A549 (cell line): ENCODE results near the gene JAZF1. TPM values are rescaled to one million over a fixed set of nuclear protein-coding genes. Genes with fewer than 3 reads are reported as not detected.

Experiments
- ATAC-seq, 2 experiments: fragments of 200-7000 bp in 1 of 2; fragments of >200 bp in 1 of 2; cut with Nextera tagmentation in 1 of 2; cut with Tn5 transposase in 1 of 2; 3 replicates each; pipeline versions ENCODE4 v1.8.0 to v1.9.1; 2018 to 2020; ENCODE audit warnings: mild to moderate bottlenecking in 1 of 2, moderate library complexity in 1 of 2
- CTCF ChIA-PET: fragments of 300-600 bp; sonication (Branson Sonifier 250); formaldehyde crosslinking; extraction: SDS; loops from one replicate; lab custom pipeline; 2021; ENCODE audit warnings: antibody characterized with exemption, inconsistent platforms; lab: Yijun Ruan, JAX
- POLR2A ChIA-PET: fragments of 350-600 bp; formaldehyde crosslinking; extraction: SDS; loops from one replicate; lab custom pipeline; 2021; ENCODE audit warnings: antibody characterized with exemption, inconsistent platforms; lab: Yijun Ruan, JAX
- DNase-seq, 2 experiments: peaks; one replicate each; pipeline versions ENCODE4 v3.0.0 to v3.0.0-alpha.2; 2011 to 2016; ENCODE audit warnings: low read depth in 1 of 2, low spot score in 1 of 2
- FAIRE-seq: peaks from 2 replicates; lab custom pipeline; 2011; peaks lifted over from hg19 to GRCh38; lab: Jason Lieb, UNC
- H3K27ac ChIP-seq, 2 experiments: fragments of >200 bp; sonication (Bioruptor Twin); formaldehyde crosslinking; 3 replicates each; pipeline ENCODE4 v1.5.1; 2016 to 2017
- H3K4me1 ChIP-seq: fragments of >200 bp; sonication (Bioruptor Twin); formaldehyde crosslinking; 3 replicates; pipeline ENCODE4 v1.6.1; 2016
- H3K4me2 ChIP-seq: fragments of >200 bp; sonication (Bioruptor Twin); formaldehyde crosslinking; 3 replicates; pipeline ENCODE4 v1.6.1; 2016
- H3K4me3 ChIP-seq: fragments of >200 bp; sonication (Bioruptor Twin); formaldehyde crosslinking; 3 replicates; pipeline ENCODE4 v1.5.1; 2016
- H3K9me3 ChIP-seq: fragments of >200 bp; sonication (Bioruptor Twin); formaldehyde crosslinking; 3 replicates; pipeline ENCODE4 v1.6.1; 2016
- BHLHE40 ChIP-seq: IDR thresholded peaks from 2 replicates; pipeline ENCODE4 v1.6.1; 2012; ENCODE audit warnings: low read depth, low read length, inconsistent platforms
- CBX8 ChIP-seq: fragments of 200-600 bp; sonication (generic); IDR thresholded peaks from 2 replicates; pipeline ENCODE4 v1.6.1; 2016
- CEBPB ChIP-seq, 2 experiments: fragments of >200 bp in 1 of 2; sonication (Bioruptor Twin) in 1 of 2; formaldehyde crosslinking in 1 of 2; IDR thresholded peaks; 2 replicates each; pipeline ENCODE4 v1.6.1; 2012 to 2016
- CHD4 ChIP-seq: fragments of 200-600 bp; sonication (generic); IDR thresholded peaks from 2 replicates; pipeline ENCODE4 v1.6.1; 2016; ENCODE audit warnings: antibody characterized with exemption, mild to moderate bottlenecking, borderline replicate concordance
- EHF ChIP-seq: fragments of 250-450 bp; sonication (Bioruptor Pico); IDR thresholded peaks from 2 replicates; pipeline ENCODE4 v1.5.0; 2020; ENCODE audit warnings: mild to moderate bottlenecking
- EHMT2 ChIP-seq: fragments of 200-600 bp; sonication (generic); IDR thresholded peaks from 2 replicates; pipeline ENCODE4 v1.6.1; 2016; ENCODE audit warnings: antibody characterized with exemption, low read depth, mild to moderate bottlenecking, moderate library complexity
- EP300 ChIP-seq, 2 experiments: fragments of >200 bp; sonication (Bioruptor Twin); formaldehyde crosslinking; IDR thresholded peaks; 2 replicates in 1 of 2; 3 replicates in 1 of 2; pipeline ENCODE4 v1.6.1; 2016 to 2017
- ESRRA ChIP-seq: fragments of 150-350 bp; IDR thresholded peaks from 2 replicates; pipeline ENCODE4 v1.6.1; 2014; ENCODE audit warnings: mild to moderate bottlenecking, low read length, borderline replicate concordance
- FOSB ChIP-seq: fragments of 250-450 bp; sonication (Bioruptor Pico); IDR thresholded peaks from 2 replicates; pipeline ENCODE4 v1.5.0; 2020; ENCODE audit warnings: mild to moderate bottlenecking, moderate library complexity
- FOXS1 ChIP-seq: fragments of 250-450 bp; sonication (Bioruptor Pico); IDR thresholded peaks from 2 replicates; pipeline ENCODE4 v1.5.0; 2020; ENCODE audit warnings: mild to moderate bottlenecking, moderate library complexity
- HDAC2 ChIP-seq: fragments of 200-600 bp; sonication (generic); IDR thresholded peaks from 2 replicates; pipeline ENCODE4 v1.6.1; 2016
- HOXA7 ChIP-seq: fragments of 250-450 bp; sonication (Bioruptor Pico); IDR thresholded peaks from 2 replicates; pipeline ENCODE4 v1.5.0; 2020; ENCODE audit warnings: mild to moderate bottlenecking, moderate library complexity
- HOXB5 ChIP-seq: fragments of 250-450 bp; sonication (Bioruptor Pico); IDR thresholded peaks from 2 replicates; pipeline ENCODE4 v1.5.0; 2020; ENCODE audit warnings: mild to moderate bottlenecking, moderate library complexity
- KDM5A ChIP-seq: fragments of 200-600 bp; sonication (generic); IDR thresholded peaks from 2 replicates; pipeline ENCODE4 v1.6.1; 2016; ENCODE audit warnings: antibody characterized with exemption, mild to moderate bottlenecking
- MAFK ChIP-seq: fragments of 450-650 bp; IDR thresholded peaks from 2 replicates; pipeline ENCODE4 v1.6.1; 2014; ENCODE audit not compliant: partially characterized antibody
- NR3C1 ChIP-seq: fragments of >200 bp; sonication (Bioruptor Twin); formaldehyde crosslinking; IDR thresholded peaks from 3 replicates; pipeline ENCODE4 v1.6.1; 2017
- POLR2AphosphoS2 ChIP-seq: conservative IDR thresholded peaks from 2 replicates; pipeline ENCODE4 v1.6.1; 2012; ENCODE audit warnings: low read length, improper control_type of control experiment, inconsistent platforms
- TFCP2L1 ChIP-seq: fragments of 250-450 bp; sonication (Bioruptor Pico); IDR thresholded peaks from 2 replicates; pipeline ENCODE4 v1.5.0; 2021; ENCODE audit warnings: mild to moderate bottlenecking
- ZC3H11A ChIP-seq: fragments of 450-650 bp; IDR thresholded peaks from 2 replicates; pipeline ENCODE4 v1.6.1; 2014; ENCODE audit warnings: antibody characterized with exemption, mild to moderate bottlenecking
- ZFP36 ChIP-seq: fragments of 450-650 bp; IDR thresholded peaks from 2 replicates; pipeline ENCODE4 v1.6.1; 2014; ENCODE audit warnings: borderline replicate concordance; ENCODE audit not compliant: partially characterized antibody
- ZNF302 ChIP-seq: fragments of 250-450 bp; sonication (Bioruptor Pico); IDR thresholded peaks from 2 replicates; pipeline ENCODE4 v1.9.0; 2021; ENCODE audit warnings: inconsistent platforms, mild to moderate bottlenecking, moderate library complexity
- WGBS: methylation state at CpG from one replicate; pipeline ENCODE4 v1.1.6; 2017; ENCODE audit errors: missing lambda C conversion rate; 5-methylcytosine and 5-hydroxymethylcytosine counted together
- polyA plus RNA-seq, 4 experiments: library from polyadenylated mRNA; depleted of rRNA in 3 of 4; stranded (reverse); fragments of >200 nt; fragmentation: RNase III in 1 of 4; extraction: RNeasy Plus Mini Kit Qiagen cat#74134 plus additional on column Dnase treatment in 1 of 4; gene quantifications; 2 replicates in 3 of 4; 3 replicates in 1 of 4; pipeline ENCODE4 v1.2.3, GENCODE V29; 2011 to 2017
- TF ChIP-seq, protein P1 (sequence below): fragments of 250-450 bp; sonication (Bioruptor Pico); IDR thresholded peaks from 2 replicates; pipeline ENCODE4 v1.5.0; 2021; ENCODE audit warnings: mild to moderate bottlenecking, moderate library complexity, borderline replicate concordance
- TF ChIP-seq, protein P2 (sequence below): IDR thresholded peaks from 2 replicates; pipeline ENCODE4 v1.6.1; 2012
- TF ChIP-seq, protein P3 (sequence below): fragments of 150-350 bp; IDR thresholded peaks from 2 replicates; pipeline ENCODE4 v1.6.1; 2014; ENCODE audit warnings: low read depth, mild to moderate bottlenecking, low read length
- TF ChIP-seq, protein P4 (sequence below): fragments of >200 bp; sonication (Bioruptor Twin); formaldehyde crosslinking; IDR thresholded peaks from 2 replicates; pipeline ENCODE4 v1.6.1; 2016
- TF ChIP-seq, protein P5 (sequence below): IDR thresholded peaks from 2 replicates; pipeline ENCODE4 v1.6.1; 2012; ENCODE audit warnings: low read depth, borderline replicate concordance

Gene JAZF1
- polyA plus RNA-seq, 2 of the 4 experiments (the other 2 are of a cell fraction), result 1.9 to 2.8 TPM

DNA sequence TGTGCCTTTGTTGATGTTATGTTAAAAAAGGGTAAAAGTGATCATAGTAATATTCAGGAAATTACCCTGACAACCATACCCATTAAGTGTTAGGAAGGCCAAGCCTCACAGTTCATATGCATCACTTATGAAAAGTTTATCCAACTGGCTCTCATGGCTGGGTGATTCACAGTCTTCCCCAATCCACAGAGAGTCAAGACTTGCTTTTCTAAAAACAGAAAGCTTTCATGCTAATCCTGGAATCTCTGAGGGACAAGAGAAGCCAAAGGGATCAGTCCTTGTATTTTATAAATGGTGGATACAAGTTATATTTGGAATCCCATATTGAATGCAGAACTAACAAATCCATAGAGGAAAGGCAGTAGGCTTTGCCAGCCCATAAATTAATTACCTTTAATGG is 218.3 kb downstream of the JAZF1 start:
- POLR2A ChIA-PET, result no interaction called here
- H3K4me2 ChIP-seq, result no peak overlapping the region
- CTCF ChIA-PET, result no interaction called here

DNA sequence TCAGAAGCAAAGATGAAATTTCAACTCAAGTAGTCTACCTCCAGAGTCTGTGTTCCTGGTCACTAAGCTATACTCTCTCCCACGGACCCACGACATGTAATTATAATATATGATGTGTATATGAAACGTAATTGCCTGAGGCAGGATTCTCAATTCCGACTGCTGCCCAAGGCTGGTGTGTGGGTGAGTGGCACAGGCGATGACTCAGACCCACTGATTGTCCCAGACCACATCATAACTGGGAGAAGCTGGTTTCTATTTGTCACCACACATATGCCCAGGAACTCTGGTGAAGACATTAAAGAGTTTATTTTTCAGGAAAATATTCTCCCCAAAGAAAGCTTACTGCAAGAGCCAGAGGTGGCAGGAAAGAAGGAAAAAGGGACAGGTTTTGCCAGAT is 219.3 kb downstream of the JAZF1 start:
- no peak overlapping the region for H3K4me2 ChIP-seq
- DNase-seq, result no peak
- no peak for TF ChIP-seq HOXA7 (CRISPR knock-in tag)
- no peak for TF ChIP-seq KDM5A
- no peak for TF ChIP-seq ESRRA
- TF ChIP-seq FOXS1, result no peak
- TF ChIP-seq TFCP2L1 (CRISPR knock-in tag), result no peak
- TF ChIP-seq, protein P1, sequence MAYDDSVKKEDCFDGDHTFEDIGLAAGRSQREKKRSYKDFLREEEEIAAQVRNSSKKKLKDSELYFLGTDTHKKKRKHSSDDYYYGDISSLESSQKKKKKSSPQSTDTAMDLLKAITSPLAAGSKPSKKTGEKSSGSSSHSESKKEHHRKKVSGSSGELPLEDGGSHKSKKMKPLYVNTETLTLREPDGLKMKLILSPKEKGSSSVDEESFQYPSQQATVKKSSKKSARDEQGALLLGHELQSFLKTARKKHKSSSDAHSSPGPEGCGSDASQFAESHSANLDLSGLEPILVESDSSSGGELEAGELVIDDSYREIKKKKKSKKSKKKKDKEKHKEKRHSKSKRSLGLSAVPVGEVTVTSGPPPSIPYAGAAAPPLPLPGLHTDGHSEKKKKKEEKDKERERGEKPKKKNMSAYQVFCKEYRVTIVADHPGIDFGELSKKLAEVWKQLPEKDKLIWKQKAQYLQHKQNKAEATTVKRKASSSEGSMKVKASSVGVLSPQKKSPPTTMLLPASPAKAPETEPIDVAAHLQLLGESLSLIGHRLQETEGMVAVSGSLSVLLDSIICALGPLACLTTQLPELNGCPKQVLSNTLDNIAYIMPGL (CRISPR knock-in tag), result no peak
- TF ChIP-seq EHMT2, result no peak
- TF ChIP-seq HOXB5 (CRISPR knock-in tag), result no peak
- TF ChIP-seq ZC3H11A, result no peak
- no peak for TF ChIP-seq POLR2AphosphoS2
- no peak for TF ChIP-seq NR3C1
- TF ChIP-seq, protein P2, sequence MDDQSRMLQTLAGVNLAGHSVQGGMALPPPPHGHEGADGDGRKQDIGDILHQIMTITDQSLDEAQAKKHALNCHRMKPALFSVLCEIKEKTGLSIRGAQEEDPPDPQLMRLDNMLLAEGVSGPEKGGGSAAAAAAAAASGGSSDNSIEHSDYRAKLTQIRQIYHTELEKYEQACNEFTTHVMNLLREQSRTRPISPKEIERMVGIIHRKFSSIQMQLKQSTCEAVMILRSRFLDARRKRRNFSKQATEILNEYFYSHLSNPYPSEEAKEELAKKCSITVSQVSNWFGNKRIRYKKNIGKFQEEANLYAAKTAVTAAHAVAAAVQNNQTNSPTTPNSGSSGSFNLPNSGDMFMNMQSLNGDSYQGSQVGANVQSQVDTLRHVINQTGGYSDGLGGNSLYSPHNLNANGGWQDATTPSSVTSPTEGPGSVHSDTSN, result no peak
- no peaks in the 10 kb centered on the region for H3K4me1 ChIP-seq
- no peak overlapping the region for H3K4me3 ChIP-seq
- no peak for FAIRE-seq
- ChIA-PET POLR2A (no interaction called here), CTCF (interaction anchor here (0.9 to 1.3 kb wide), 4 partner anchors 59 to 765 kb away, joined by 3 to 4 read pairs (median 3); no protein-coding TSS in a partner anchor)
- H3K9me3 ChIP-seq, result no peaks in the 10 kb centered on the region
- WGBS, result 63% methylated on average over 5 of the region's 5 CpGs
- no peak overlapping the region for H3K27ac ChIP-seq
- ATAC-seq, result no peak

More for the DNA sequence above, 218.3 kb downstream of the JAZF1 start:
- DNase-seq (no peak), FAIRE-seq (no peak), ATAC-seq (no peak)
- H3K27ac ChIP-seq, result no peak overlapping the region
- no peak overlapping the region for H3K4me3 ChIP-seq
- no peak for TF ChIP-seq CHD4
- TF ChIP-seq NR3C1, result no peak
- TF ChIP-seq BHLHE40, result no peak
- TF ChIP-seq MAFK, result no peak
- TF ChIP-seq CEBPB (IDR thresholded peaks at IDR 0.05), result no peak
- no peak for TF ChIP-seq CBX8
- TF ChIP-seq EP300 (IDR thresholded peaks at IDR 0.05), result no peak
- no peak for TF ChIP-seq POLR2AphosphoS2
- TF ChIP-seq, protein P3, sequence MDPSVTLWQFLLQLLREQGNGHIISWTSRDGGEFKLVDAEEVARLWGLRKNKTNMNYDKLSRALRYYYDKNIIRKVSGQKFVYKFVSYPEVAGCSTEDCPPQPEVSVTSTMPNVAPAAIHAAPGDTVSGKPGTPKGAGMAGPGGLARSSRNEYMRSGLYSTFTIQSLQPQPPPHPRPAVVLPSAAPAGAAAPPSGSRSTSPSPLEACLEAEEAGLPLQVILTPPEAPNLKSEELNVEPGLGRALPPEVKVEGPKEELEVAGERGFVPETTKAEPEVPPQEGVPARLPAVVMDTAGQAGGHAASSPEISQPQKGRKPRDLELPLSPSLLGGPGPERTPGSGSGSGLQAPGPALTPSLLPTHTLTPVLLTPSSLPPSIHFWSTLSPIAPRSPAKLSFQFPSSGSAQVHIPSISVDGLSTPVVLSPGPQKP, result no peak
- no peak for TF ChIP-seq ZFP36
- no peak for TF ChIP-seq ZNF302
- no peak for TF ChIP-seq HDAC2
- no peak for TF ChIP-seq FOSB (CRISPR knock-in tag)
- TF ChIP-seq FOXS1, result no peak
- TF ChIP-seq, protein P4, sequence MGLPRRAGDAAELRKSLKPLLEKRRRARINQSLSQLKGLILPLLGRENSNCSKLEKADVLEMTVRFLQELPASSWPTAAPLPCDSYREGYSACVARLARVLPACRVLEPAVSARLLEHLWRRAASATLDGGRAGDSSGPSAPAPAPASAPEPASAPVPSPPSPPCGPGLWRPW, result no peak
- no peak for TF ChIP-seq EHF
- TF ChIP-seq, protein P5, sequence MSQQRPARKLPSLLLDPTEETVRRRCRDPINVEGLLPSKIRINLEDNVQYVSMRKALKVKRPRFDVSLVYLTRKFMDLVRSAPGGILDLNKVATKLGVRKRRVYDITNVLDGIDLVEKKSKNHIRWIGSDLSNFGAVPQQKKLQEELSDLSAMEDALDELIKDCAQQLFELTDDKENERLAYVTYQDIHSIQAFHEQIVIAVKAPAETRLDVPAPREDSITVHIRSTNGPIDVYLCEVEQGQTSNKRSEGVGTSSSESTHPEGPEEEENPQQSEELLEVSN, result no peak
- no peak for TF ChIP-seq HOXB5 (CRISPR knock-in tag)
- no peaks in the 10 kb centered on the region for H3K9me3 ChIP-seq
- H3K4me1 ChIP-seq, result no peaks in the 10 kb centered on the region
